IPS-11a (cell line): ENCODE results near the gene ZNF175.
A peak's percentile ranks its signal among the peaks of the same experiment; 100 is the strongest.

Source experiments
- H3K4me3 ChIP-seq: one replicate; pipeline ENCODE4 v1.5.1; 2013; ENCODE audit warnings: low read depth, low read length, control low read depth

Gene ZNF175

DNA sequence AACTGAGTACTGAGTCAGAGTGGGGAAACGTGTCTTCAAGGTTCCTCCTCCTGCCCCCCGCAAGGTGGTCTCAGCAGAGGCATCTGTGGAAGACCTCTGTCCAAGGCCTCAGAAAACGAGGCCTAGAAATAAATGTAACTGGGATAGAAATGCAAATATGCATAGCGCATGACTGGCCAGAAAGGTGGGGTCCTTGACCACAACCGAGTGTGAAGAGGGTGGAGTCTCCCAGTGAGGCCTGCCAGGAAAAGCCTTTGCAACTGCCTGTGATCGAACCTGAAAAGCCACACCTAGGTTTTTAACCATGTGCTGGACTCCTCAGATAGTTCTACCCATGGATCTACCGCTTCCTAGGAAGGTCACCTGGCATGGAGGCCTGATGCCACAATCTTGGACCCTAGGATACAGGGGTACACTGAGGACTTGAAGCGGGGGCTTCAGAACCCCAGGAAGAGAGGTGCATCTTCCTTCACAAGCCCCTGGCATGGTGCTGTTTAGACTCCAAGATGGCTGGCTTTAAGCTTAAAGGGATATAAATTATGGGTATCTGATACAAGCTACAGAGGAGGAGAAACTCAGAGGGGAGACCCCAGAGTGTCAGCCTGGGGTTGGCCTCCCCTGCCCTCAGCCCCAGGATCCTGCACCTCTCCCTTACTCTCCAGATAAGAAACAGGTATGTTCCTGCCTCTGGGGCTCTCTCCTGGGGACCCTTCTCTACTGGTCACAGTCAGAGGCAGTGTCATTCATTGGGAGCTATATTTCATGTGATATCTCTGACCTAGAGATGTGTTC is 21.4 kb upstream of the ZNF175 start:
- no peak overlapping the region for H3K4me3 ChIP-seq

DNA sequence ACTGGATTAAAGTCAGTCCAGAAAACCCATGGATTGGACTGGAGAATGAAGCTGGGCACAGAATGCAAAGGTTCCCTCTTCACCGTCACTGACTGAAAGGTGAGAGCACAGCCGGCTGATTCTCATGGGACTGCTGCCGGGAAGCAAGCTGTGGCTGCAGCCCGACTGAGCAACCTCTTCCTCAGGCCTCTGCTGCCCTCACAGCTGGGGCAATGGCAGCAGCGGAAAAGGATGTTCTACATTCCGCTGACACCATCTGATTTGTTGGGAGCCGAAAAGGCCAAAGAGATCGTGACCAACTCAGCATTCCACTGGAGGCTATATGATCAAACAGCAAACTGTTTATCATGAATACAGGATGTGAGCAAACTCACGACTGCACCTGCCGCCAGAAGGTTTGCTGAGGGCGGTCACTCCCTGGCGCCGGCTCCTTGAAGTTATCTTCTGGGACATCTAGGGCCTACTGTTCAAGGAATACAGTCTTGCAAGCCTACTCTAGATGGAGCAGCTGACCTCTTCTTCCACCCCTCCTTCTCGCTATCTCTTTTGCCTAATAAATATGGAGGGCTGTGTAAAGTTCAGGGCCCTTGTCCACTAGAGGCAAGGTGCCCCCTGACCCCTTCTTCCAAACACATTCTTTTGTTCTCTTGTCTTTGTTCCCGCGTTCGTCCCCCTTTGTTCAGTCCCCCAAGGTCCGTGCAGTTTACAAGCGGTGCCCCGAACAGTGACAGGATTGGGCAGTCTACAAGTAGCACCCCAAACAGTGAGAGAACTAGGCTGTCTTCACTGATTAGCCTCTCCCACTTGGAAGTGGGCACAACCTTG is 20.0 kb upstream of the ZNF175 start:
- no peak overlapping the region for H3K4me3 ChIP-seq

DNA sequence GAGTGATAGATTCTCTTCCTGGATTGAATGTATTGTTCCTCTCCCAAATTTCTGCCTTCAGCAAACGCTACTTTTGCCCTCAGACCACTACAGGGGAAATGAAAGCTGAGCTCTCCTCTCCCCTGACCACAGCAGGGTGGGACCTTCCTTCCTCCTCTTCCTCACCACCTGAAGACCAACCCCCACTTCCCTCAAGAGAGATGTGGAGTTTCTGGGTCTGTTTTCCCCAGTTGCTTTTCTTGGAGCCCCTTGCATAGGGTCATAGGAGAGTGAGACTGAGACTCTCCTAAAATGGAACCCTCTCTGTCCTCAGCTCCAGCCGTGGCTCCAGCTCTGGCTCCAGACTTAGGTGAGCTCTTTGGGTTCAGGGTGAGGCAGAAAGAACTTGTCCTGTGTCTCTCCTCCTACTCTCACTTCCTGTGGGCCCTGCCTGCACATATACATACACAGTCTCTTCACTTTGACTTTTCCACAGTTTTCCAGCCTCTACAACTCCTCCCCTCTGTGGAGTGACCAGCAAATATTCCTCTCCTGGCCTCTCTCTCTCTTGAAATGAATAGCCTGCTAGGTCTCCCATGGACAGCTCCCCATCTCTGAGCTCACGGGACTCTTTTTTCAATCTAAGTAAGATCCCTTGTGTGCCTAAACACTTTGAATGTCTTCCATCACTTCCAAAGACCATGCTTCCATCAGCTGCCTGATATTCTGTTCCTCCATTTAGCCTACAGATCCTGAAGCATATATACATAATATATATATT is 19.2 kb upstream of the ZNF175 start:
- no peak overlapping the region for H3K4me3 ChIP-seq

DNA sequence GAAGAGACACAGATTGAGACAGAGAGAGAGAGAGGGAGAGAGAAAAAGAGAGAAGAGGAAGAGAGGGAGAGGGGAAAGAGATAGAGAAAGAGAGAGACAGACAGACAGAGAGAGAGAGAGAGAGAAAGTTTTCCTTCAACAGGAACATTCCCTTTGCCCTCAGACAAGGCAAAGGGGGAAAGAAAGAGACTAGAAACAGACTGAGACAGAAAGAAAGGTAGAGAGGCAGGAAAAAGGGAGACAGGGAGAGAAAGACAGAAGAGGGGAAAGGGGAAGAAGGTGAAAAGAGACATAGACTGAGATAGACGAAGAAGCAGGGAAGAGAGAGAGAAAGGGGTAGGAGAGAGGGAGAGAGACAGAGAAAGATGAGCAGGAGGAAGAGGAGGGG is 18.5 kb upstream of the ZNF175 start:
- H3K4me3 ChIP-seq, result no peak overlapping the region

DNA sequence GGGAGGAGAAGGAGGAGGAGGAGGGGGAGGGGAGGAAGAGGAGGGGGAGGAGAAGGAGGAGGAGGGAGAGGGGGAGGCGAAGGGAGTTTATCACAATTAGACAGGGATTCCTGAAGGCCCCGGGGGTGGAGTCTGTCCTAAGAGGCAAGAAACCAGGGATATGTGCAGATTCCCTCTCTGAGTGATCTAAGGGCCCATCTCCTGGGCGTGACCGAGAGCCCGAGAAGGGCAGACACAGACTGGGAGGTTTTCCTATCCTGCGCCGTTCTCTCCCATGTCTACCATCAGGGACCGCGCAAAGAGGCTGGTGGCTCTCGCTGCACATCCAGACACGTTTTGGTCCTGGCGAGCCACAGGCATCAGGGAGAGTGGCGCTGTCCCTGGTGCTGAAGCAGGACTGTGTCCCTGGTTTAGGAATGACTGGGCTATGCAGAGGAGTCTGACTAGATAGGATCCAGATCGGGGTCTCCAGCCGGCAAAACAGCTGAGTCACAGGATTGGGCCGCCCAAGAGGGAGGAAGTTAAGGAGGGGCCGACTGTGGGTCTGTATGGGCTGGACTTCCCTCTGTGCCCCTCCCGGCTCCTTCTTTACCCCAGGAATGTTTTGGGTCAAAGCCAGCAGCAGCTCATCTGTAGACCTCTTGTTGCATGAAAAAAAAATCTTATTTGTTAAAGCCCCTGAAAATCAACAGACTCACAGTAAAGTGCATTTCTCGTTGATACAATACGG is 17.9 kb upstream of the ZNF175 start:
- peak overlapping the region; percentile 18 for H3K4me3 ChIP-seq

DNA sequence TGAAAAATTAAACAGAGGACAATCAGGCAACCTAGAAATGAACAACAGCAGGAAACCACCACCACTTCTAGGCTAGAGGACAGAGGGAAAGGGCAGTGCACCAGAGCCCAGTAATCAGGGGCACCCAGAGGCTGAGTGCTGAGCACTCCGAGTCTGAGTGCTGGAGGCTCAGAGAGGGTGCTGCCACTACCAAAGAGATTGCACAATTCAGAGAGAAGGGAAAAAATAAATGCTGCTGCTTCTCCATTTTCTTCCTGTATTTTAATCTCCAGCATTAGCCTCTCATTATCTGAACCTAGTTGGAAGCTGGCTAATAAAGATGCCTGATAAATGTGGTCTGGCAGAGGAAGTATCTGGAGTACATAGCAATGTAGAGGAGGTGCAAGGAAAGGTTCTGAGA is 11.8 kb upstream of the ZNF175 start:
- no peak overlapping the region for H3K4me3 ChIP-seq

DNA sequence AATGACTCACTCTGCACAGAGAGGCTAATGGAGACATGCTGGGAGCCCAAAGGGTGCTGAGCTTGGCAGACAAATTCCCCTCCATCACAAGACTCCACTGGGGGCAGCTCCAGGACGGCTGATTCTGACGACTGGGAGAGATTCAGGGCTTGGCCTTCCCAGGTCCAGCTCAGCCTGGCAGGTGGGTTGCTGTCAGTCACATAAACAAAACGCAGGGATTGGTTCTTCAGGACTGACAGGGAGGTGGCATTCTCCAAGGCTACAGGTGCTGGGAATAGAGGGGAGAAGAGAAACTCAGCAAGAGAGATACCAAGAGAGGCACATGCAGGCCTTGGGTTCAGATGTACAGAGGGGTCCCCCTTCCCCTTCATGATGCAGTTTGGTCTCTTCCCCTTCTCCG is 10.7 kb upstream of the ZNF175 start:
- no peak overlapping the region for H3K4me3 ChIP-seq

DNA sequence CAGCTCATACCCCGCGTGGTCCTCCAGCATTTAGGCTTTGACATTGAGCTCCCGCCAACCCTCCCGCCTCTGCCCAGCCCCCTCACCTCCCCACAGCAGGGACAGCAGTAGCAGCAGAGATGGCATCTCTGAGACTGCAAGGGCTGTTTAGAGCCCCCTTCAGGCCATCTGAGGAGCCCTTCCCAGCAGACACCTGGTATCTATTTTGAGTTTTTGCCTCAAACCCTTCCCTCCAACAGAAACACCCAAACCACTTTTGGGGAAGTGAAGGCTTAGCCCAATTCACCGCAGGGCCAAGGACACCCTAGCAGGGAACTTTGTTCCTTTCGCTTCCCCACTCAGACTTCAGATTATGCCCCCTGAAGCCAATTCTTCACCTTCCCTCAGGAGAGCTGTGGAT is 6.3 kb upstream of the ZNF175 start:
- no peak overlapping the region for H3K4me3 ChIP-seq

DNA sequence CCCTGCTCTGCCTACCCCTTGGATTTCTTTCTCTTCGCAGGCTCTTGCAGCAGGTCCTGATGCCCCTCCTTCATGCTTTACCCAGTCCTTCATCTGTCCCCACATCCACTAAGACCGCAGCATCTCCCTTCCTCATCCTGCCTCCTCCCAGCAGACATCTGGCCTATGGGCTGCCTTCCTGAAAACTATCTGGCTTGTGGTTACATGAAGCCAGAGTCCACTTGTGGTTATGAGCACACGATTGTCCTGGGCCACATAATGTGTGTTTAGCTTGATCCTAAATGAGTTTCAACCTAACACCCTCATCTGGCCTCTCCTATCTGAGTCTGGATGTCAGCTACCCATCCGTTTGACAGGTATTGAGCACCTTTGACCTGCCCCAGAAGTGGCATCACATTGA is 5.5 kb upstream of the ZNF175 start:
- H3K4me3 ChIP-seq, result no peak overlapping the region

DNA sequence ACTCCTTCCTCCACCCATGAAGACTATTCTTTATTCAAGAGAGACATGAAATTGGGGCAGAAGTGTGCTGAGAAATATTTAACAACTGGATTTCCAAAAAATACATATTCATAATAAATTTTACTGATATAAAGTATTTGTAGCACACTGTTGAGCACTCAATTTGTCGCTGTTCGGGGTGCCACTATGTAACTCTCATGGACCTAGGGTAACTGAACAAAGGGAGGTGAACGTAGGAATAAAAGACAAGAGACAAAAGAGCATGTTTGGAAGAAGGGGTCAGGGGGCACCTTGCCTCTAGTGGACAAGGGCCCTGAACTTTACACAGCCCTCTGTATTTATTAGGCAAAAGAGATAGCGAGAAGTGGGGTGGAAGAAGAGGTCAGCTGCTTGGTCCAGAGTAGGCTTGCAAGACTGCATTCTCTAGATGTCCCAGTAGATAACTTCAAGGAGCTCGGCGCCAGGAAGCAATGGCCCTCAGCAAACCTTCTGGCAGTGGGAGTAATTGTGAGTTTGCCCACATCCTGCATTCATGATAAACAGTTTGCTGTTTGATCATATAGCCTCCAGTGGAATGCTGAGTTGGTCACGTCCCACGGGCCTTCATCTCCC is 4.5 kb upstream of the ZNF175 start:
- no peak overlapping the region for H3K4me3 ChIP-seq

DNA sequence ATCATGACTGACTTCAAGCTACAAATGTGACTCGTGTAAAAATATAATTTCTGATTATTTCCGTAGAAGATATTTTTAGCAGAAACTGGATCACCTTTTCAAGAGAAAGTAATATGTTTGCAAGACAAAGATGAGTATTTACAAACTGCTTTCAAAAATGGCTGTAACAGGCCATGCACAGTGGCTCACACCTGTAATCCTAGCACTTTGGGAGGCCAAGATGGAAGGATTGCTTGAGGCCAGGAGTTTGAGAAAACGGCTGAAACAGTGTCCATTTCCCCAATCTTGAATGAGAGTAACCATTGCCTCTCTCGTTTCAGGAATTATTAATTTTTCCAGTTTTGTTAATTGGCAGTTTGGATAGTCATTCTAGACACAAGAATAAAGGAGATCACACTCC is 3.5 kb upstream of the ZNF175 start:
- H3K4me3 ChIP-seq, result no peak overlapping the region

DNA sequence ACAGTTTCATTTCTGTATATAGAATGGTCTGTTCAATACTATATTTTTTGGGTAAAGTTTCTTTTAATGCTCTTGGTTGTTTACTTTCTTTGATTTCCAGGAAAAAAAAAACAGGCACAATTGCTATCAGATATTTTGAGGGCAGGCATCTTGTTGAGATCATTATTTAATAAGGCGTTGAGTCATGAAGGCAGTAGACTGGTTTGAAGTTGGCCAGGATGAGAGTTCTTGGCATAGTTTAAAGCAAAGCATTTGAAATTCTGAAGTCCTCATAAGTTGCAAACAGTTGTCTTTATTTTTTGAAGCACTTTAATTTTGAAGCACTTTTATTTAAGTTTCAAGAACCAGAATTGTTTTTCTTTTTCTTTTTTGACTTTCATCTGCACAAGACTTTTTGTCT is 2.6 kb upstream of the ZNF175 start:
- H3K4me3 ChIP-seq, result no peak overlapping the region

DNA sequence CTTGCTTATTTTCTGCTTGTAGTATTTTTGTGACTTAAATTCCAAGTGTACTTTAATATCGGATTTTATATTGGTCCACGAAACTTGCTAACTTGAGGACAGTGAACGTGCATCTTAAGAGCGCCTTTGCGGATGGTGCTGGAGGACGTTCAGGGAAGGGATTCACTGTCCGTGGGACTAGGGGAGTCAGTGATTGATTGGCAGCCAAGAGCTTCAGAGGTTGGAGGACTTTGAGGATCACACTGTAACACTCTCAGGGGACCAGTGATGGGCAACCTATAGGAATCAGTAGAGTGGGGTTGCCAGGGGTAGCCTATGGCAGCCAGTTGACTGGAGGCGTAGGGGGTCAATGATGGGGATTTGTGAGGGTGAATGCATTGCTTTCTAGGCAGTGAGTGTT is 516 bp downstream of the ZNF175 start:
- H3K4me3 ChIP-seq, result peak overlapping the region; percentile 45

DNA sequence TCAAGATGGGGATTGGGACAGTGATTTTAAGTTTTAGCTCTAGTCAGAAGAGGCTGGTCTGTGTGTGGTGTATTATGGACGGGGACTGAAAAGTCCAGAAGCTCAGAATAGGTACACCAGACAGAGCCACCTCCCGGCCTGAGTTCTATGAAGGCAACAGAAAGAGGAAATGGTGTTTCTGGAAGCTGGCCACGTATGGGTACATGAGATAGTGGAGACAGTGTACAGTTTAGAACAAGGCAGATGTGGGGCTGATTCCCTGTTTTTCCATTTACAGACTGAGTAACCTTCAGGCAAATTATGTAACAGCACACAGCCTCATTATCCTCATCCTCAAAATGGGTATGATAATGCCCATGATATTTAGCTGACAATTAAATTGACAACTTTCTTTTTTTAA is 1.3 kb downstream of the ZNF175 start:
- no peak overlapping the region for H3K4me3 ChIP-seq

DNA sequence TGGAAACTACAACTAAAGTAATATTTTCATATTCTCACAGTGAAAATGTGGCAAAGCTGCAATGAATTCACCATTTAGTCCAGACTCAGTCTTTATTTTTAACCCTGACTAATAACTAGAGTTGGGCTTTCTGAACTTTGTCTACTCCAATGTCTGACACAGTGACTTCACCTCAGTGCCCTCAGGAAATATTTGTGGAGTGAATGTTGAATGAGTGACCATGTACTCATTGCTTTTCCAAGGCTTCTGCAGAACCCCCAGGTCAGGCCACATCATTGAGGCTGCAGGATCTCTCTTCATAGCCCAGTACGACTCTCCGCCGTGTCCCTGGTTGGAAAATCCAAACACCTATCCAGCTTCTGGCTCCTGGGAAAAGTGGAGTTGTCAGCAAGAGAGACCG is 1.8 kb downstream of the ZNF175 start:
- H3K4me3 ChIP-seq, result no peak overlapping the region

DNA sequence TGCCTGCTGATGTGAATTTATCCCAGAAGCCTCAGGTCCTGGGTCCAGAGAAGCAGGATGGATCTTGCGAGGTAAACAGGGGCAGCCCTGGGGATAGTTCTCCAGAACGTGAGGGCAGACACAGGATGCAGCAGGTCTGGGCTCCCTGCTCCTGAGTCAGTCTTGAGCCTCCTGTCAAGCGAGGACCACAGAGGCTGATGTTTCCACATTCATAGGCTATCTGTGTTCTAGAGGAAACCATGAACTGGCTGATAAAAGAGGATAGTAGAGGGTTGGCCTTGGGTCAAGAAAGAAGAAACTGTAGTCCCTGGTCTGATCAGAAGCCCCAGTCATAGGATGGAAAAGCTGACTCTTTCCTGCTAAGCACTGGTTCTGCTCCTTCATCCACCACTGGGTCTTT is 2.2 kb downstream of the ZNF175 start:
- H3K4me3 ChIP-seq, result no peak overlapping the region

DNA sequence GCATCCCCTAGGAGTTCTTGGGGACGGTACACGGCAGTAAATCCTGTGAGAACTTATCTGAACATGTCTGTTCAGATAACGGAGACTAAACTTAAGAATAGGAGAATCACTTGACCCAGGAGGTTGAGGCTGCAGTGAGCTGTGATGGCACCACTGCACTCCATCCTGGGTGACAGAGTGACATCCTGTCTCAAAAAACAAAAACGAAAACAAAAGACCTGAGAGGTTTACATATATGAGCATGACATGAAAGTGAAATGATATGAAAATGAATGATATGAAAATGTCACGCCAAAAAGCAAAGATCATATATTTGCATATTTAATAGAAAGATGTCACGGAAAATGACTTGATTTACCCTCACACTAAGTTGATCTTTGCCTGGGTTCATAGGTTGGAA is 5.8 kb downstream of the ZNF175 start:
- no peak overlapping the region for H3K4me3 ChIP-seq

DNA sequence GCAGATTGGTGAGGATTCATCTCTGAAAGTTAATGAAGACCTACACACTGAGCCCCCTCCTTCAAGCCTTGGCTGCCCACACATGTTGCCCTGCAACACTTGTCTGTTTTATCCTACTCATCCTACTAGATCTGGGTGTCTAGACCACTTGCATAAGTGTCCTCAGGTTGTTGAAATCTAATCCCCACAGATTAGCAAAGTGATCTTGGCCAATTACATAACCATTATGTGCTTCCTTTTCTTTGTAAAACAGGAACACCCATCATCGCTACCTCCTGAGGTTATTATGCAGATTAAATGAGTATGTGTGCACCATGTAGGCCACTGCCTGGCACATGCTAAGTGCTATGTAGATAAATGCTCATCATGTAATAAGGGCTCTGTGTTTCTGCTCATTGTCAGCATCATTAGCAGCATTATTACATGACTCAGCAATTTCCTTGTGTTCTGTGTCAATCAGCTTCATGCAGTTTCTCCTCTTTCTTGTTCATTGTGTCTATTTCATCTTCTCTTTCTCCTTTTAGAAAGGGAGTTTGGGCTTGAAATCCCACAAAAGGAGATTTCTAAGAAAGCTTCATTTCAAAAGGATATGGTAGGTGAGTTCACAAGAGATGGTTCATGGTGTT is 15.1 kb downstream of the ZNF175 start:
- H3K4me3 ChIP-seq, result no peak overlapping the region

DNA sequence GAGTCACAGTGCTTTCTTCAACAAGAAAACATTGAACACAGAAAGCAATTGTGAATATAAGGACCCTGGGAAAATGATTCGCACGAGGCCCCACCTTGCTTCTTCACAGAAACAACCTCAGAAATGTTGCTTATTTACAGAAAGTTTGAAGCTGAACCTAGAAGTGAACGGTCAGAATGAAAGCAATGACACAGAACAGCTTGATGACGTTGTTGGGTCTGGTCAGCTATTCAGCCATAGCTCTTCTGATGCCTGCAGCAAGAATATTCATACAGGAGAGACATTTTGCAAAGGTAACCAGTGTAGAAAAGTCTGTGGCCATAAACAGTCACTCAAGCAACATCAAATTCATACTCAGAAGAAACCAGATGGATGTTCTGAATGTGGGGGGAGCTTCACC is 15.7 kb downstream of the ZNF175 start:
- H3K4me3 ChIP-seq, result no peak overlapping the region
